Measurements from ENCODE around the gene PRRC2C.

The PRRC2C gene

DNA sequence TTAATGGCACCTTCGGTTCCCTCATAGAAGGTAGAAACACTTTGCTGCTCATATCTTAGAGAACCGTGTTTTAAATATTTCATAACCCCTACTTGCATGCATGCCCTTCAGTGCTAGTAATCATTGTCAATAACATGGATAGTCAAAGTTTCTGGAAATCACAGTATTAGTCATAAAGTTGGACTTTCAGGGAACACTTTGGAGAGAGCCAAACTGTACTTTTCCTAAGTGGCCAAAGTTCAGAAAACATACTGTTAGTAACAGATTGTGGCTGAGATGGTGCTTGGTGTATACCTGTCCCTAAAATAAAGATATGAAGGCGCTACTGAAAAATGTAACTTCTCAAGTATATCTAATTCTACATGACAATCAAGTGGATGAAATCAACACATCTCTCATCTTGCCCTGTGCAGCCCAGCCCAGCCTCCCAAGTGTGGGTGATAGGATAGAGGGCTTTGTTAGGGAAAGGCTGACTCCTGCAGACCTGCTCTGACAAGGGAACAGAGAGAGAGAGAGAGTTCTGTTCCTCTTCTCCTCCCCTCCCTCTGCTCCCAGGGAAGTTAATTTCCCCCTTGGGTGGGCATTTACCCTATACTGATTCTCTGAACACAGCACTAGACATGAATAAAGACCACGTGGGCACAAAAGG lies 152.7 kb downstream of the PRRC2C start:
- no peak for TF ChIP-seq CTCF (IDR thresholded peaks at IDR 0.05; ENCODE audit: control insufficient read depth, insufficient read depth, low read depth, low read length, missing control alignments)
- H3K4me3 ChIP-seq (ENCODE audit: control insufficient read depth, low read depth, low read length) = no peak overlapping the region
- DNase-seq (ENCODE audit: low read depth) = no peak

- TF ChIP-seq CTCF (IDR thresholded peaks at IDR 0.05; ENCODE audit: control insufficient read depth, insufficient read depth, low read depth, low read length, missing control alignments) = no peak
- H3K4me3 ChIP-seq (ENCODE audit: control insufficient read depth, low read depth, low read length) = no peak overlapping the region
- no peak for DNase-seq (ENCODE audit: low read depth)
These were observed 154.9 kb downstream of the PRRC2C start for GRCh38 chr1:171640225-171640624.

DNA sequence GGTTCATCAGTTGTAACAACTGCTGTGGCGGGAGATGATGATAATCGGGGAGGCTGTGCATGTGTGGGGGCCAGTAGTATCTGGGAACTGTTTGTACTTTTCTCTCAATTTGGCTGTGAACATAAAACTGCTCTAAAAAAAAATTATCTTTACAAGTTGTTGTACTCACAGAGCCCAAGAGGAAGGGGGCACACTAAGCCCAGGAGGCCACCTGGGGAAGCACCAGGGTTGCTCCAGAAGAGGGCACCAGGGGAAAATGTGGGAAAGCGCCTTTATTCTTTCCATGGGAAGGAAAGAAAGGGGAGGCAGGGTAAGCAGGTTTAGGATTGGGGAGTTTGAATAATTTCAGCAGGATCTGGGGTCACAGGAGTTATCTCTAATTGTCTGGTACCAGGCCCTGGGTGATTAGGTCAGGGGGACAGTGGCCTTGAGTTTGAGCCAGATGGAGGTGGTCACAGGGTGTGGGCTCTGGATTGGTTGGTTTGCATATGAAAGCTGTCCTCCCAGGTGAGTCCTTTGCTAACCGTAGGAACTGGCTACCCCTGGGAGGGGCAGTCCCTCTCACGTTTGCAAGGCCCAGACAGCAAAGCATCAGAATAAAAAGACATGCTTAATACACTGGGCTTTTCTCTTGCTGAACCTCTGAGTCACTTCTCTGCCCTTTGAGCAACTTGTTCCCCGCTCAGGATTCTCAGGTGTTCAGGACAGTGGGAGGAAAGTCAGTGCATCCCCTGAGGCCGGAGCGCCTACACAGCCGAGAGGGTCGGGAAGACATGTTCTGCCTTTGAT lies 155.9 kb downstream of the PRRC2C start:
- DNase-seq (ENCODE audit: low read depth) = no peak
- TF ChIP-seq CTCF (IDR thresholded peaks at IDR 0.05; ENCODE audit: control insufficient read depth, insufficient read depth, low read depth, low read length, missing control alignments) = peak; percentile 16
- no peak overlapping the region for H3K4me3 ChIP-seq (ENCODE audit: control insufficient read depth, low read depth, low read length)

DNA sequence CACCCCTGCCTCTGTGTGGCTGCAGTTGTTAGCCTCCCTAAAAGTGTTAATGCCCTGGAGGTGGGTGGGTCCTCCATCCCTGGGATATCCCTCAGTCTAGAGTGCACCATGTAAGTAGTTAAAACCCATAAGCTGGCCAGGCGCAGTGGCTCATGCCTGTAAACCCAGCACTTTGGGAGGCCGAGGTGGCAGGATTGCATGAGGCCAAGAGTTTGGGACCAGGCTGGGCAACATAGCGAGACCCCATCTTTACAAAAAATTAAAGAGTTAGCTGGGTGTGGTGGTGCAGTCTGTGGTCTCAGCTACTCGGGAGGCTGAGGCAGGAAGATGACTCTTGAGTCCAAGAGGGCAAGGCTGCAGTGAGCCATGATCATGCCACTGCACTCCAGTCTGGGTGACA lies 156.9 kb downstream of the PRRC2C start:
- no peak overlapping the region for H3K4me3 ChIP-seq (ENCODE audit: control insufficient read depth, low read depth, low read length)
- DNase-seq (ENCODE audit: low read depth) = no peak
- no peak for TF ChIP-seq CTCF (IDR thresholded peaks at IDR 0.05; ENCODE audit: control insufficient read depth, insufficient read depth, low read depth, low read length, missing control alignments)
